K562 (cell line): Measurements from ENCODE around the gene PI4KA. TPM values are rescaled to one million over a fixed set of nuclear protein-coding genes. Genes with fewer than 3 reads are reported as not detected.

Experiments
- CEBPG ChIP-seq, 3 experiments: fragments of 200-800 bp in 1 of 3; sonication (Bioruptor generic) in 1 of 3; sonication (generic) in 1 of 3; formaldehyde crosslinking in 1 of 3; IDR thresholded peaks in 2 of 3; conservative IDR thresholded peaks in 1 of 3; 2 replicates each; pipeline versions ENCODE4 v1.6.1 to v1.8.0; 2016 to 2022; ENCODE audit warnings: missing compliant biosample characterization in 2 of 3, missing genetic modification characterization in 2 of 3, mild to moderate bottlenecking in 1 of 3, missing genetic modification reagents in 1 of 3
- CXXC5 ChIP-seq: fragments of 250-450 bp; sonication (Bioruptor Pico); IDR thresholded peaks from 2 replicates; pipeline ENCODE4 v1.8.0; 2022; ENCODE audit warnings: inconsistent platforms, mild to moderate bottlenecking, moderate library complexity
- DMBX1 ChIP-seq: fragments of 250-450 bp; sonication (Bioruptor Pico); IDR thresholded peaks from 2 replicates; pipeline ENCODE4 v1.8.0; 2022; ENCODE audit warnings: inconsistent platforms, mild to moderate bottlenecking, moderate library complexity, borderline replicate concordance
- KLF13 ChIP-seq: fragments of 450-650 bp; IDR thresholded peaks from 2 replicates; pipeline ENCODE4 v1.6.1; 2016; ENCODE audit warnings: missing genetic modification characterization, low read depth, mild to moderate bottlenecking, missing compliant biosample characterization, moderate library complexity, borderline replicate concordance
- MAX ChIP-seq: sonication (generic); formaldehyde crosslinking; IDR thresholded peaks from 2 replicates; pipeline ENCODE4 v1.9.0; 2022; ENCODE audit warnings: mild to moderate bottlenecking, missing genetic modification reagents
- MBD1 ChIP-seq: fragments of 250-450 bp; sonication (Bioruptor Pico); IDR thresholded peaks from 2 replicates; pipeline ENCODE4 v1.8.0; 2022; ENCODE audit warnings: inconsistent platforms
- NEUROD1 ChIP-seq: fragments of 150-350 bp; IDR thresholded peaks from 2 replicates; pipeline ENCODE4 v1.6.1; 2014; ENCODE audit warnings: borderline replicate concordance, low read length, low read depth; ENCODE audit not compliant: partially characterized antibody
- NR1H2 ChIP-seq: sonication (generic); formaldehyde crosslinking; IDR thresholded peaks from 2 replicates; pipeline ENCODE4 v1.4.0; 2020; ENCODE audit warnings: mild to moderate bottlenecking, missing genetic modification reagents
- PKNOX1 ChIP-seq: fragments of 450-650 bp; IDR thresholded peaks from 2 replicates; pipeline ENCODE4 v1.6.1; 2016
- POLR2A ChIP-seq: fragments of 450-650 bp; conservative IDR thresholded peaks from 2 replicates; pipeline ENCODE4 v1.6.1; 2016
- POLR3A ChIP-seq: IDR thresholded peaks from 2 replicates; pipeline ENCODE4 v1.6.1; 2011; ENCODE audit warnings: borderline replicate concordance, mild to moderate bottlenecking, moderate library complexity; ENCODE audit not compliant: insufficient read length, insufficient read depth; ENCODE audit errors: extremely low read depth
- RREB1 ChIP-seq: fragments of 250-450 bp; sonication (Bioruptor Pico); IDR thresholded peaks from 2 replicates; pipeline ENCODE4 v1.4.0; 2020
- SRSF1 ChIP-seq: fragments of 200-400 bp; formaldehyde crosslinking; IDR thresholded peaks from 2 replicates; pipeline ENCODE4 v1.6.1; 2017; ENCODE audit warnings: mild to moderate bottlenecking, low read depth, low read length, moderate library complexity
- STAG1 ChIP-seq: sonication (generic); formaldehyde crosslinking; IDR thresholded peaks from 2 replicates; pipeline ENCODE4 v1.5.0; 2020; ENCODE audit warnings: missing genetic modification reagents, borderline replicate concordance
- TGIF2 ChIP-seq: sonication (generic); formaldehyde crosslinking; IDR thresholded peaks from 2 replicates; pipeline ENCODE4 v1.8.1; 2022; ENCODE audit warnings: mild to moderate bottlenecking, missing genetic modification reagents, moderate library complexity
- TSC22D4 ChIP-seq: fragments of 450-650 bp; IDR thresholded peaks from 2 replicates; pipeline ENCODE4 v1.6.1; 2016; ENCODE audit warnings: missing genetic modification characterization, missing biosample characterization, control low read depth
- ZNF134 ChIP-seq: fragments of 250-450 bp; sonication (Bioruptor Pico); conservative IDR thresholded peaks from 2 replicates; pipeline ENCODE4 v1.4.0; 2020
- ZNF766 ChIP-seq: fragments of 200-800 bp; sonication (Bioruptor generic); conservative IDR thresholded peaks from 2 replicates; pipeline ENCODE4 v1.6.1; 2016; ENCODE audit warnings: missing genetic modification characterization, missing compliant biosample characterization
- ZZZ3 ChIP-seq: fragments of 450-650 bp; IDR thresholded peaks from 2 replicates; pipeline ENCODE4 v1.6.1; 2016; ENCODE audit warnings: antibody characterized with exemption, mild to moderate bottlenecking, moderate library complexity
- polyA plus RNA-seq, 8 experiments: library from polyadenylated mRNA; depleted of rRNA in 4 of 8; stranded (reverse) in 5 of 8; unstranded in 3 of 8; fragments of >200 nt; fragmentation: Nextera tagmentation in 2 of 8; fragmentation: Illumina TruSeq in 1 of 8; extraction: Ambion mirVana in 2 of 8; extraction: Trizol in 1 of 8; gene quantifications; 2 replicates each; pipeline versions ENCODE4 v1.2.1 to v1.2.3, GENCODE V29; 2011 to 2014; ENCODE audit warnings: inconsistent platforms in 1 of 8, missing spikeins in 1 of 8
- total RNA-seq, 7 experiments: library from RNA; depleted of rRNA in 6 of 7; stranded (reverse); fragments of >200 nt in 6 of 7; fragmentation: Illumina TruSeq in 2 of 7; extraction: Trizol in 2 of 7; gene quantifications; 2 replicates each; pipeline versions ENCODE4 v1.2.1 to v1.2.3, GENCODE V29; 2011 to 2021; ENCODE audit warnings: low replicate concordance in 1 of 7

PI4KA gene
- total and polyA plus RNA-seq, 9 of the 15 experiments (the other 6 are each of a cell fraction or from before 2014, with no cell fraction given) = 7.3 to 187 (median 84.7) TPM

GRCh38 chr22:20899827-20900423, 41.3 kb upstream of the PI4KA start (continued):
- TF ChIP-seq PKNOX1 (peak; percentile 84), MAX (CRISPR knock-in tag) (no peak), RREB1 (no peak), TGIF2 (no peak), STAG1 (CRISPR knock-in tag) (no peak), POLR2A (no peak), NR1H2 (CRISPR knock-in tag) (no peak), DMBX1 (CRISPR knock-in tag) (no peak), ZZZ3 (no peak), ZNF766 (no peak), TSC22D4 (no peak), KLF13 (tag) (0 out of 2 replicates have a peak, but pooled peaks have one; percentile 18), SRSF1 (no peak), CEBPG (CRISPR knock-in tag; IDR thresholded peaks at IDR 0.05) (0 out of 2 replicates have a peak, but pooled peaks have one; percentile 30), CEBPG (tag; conservative IDR thresholded peaks at IDR 0.05 in 1 of 2, IDR thresholded peaks at IDR 0.05 in 1 of 2) (peak in 1 of 2 experiments; percentile 69; a peak in 2 of 4 replicates), NEUROD1 (peak; percentile 11), MBD1 (CRISPR knock-in tag) (no peak), CXXC5 (CRISPR knock-in tag) (no peak), ZNF134 (CRISPR knock-in tag) (no peak), POLR3A (no peak)
